MCF 10A (cell line): ENCODE data around the gene CYREN. TPM values are rescaled to one million over a fixed set of nuclear protein-coding genes. Genes with fewer than 3 reads are reported as not detected.
"Not testable (repeated sequence)": the region's sequence is repeated elsewhere in the genome, so short reads cannot be mapped to it uniquely, and the experiment has no call there.

Experiments
- BruUV-seq: library from RNA; stranded (reverse); fragments of 400-500 nt; replicated peaks from 2 replicates; lab custom pipeline; 2021; lab: Mats Ljungman, UMichigan
- CTCF ChIA-PET: fragments of 300-600 bp; sonication (Branson Sonifier 250); formaldehyde crosslinking; extraction: SDS; loops from one replicate; lab custom pipeline; 2021; ENCODE audit warnings: antibody characterized with exemption, inconsistent platforms; lab: Yijun Ruan, JAX
- POLR2A ChIA-PET: fragments of 300-600, 350-650 bp; sonication (Branson Sonifier 250); formaldehyde crosslinking; extraction: SDS; loops from one replicate; lab custom pipeline; 2020; ENCODE audit warnings: antibody characterized with exemption, inconsistent platforms; lab: Yijun Ruan, JAX
- DNase-seq: peaks from one replicate; pipeline ENCODE4 v3.0.0-alpha.2; 2018; ENCODE audit not compliant: unreplicated experiment
- H3K27ac Mint-ChIP-seq: one replicate; pipeline ENCODE4 v1.8.0; 2022; ENCODE audit warnings: mild to moderate bottlenecking, low read depth, mixed read lengths; ENCODE audit not compliant: unreplicated experiment
- H3K27me3 Mint-ChIP-seq: one replicate; pipeline ENCODE4 v1.8.0; 2022; ENCODE audit warnings: mixed read lengths; ENCODE audit not compliant: insufficient read depth, unreplicated experiment
- H3K36me3 Mint-ChIP-seq: one replicate; pipeline ENCODE4 v1.8.0; 2022; ENCODE audit warnings: mild to moderate bottlenecking, moderate library complexity, mixed read lengths; ENCODE audit not compliant: insufficient read depth, unreplicated experiment
- H3K4me1 Mint-ChIP-seq: one replicate; pipeline ENCODE4 v1.8.0; 2022; ENCODE audit warnings: mixed read lengths; ENCODE audit not compliant: insufficient read depth, unreplicated experiment
- H3K4me3 Mint-ChIP-seq: one replicate; pipeline ENCODE4 v1.8.0; 2022; ENCODE audit warnings: mild to moderate bottlenecking, moderate library complexity, mixed read lengths; ENCODE audit not compliant: unreplicated experiment
- H3K9me3 Mint-ChIP-seq: one replicate; pipeline ENCODE4 v1.8.0; 2022; ENCODE audit warnings: mixed read lengths; ENCODE audit not compliant: unreplicated experiment
- CTCF ChIP-seq: fragments of 200-600 bp; IDR thresholded peaks from one replicate; pipeline ENCODE4 v1.8.0; 2022; ENCODE audit warnings: antibody characterized with exemption, mild to moderate bottlenecking; ENCODE audit not compliant: unreplicated experiment
- intact Hi-C: fragments of 100-400 bp; cut with micrococcal nuclease; formaldehyde crosslinking; loops from 2 replicates; pipeline ENCODE4 v1.14.1; 2022
- total RNA-seq: library from RNA; stranded (reverse); gene quantifications from 2 replicates; pipeline ENCODE4 v1.2.3, GENCODE V29; 2022

The CYREN gene
- total RNA-seq, 1 experiment from 2014 or later: 66.0 TPM

GRCh38 chr7:135129579-135129978, 40.9 kb downstream of the CYREN start:
- no peaks in the 10 kb centered on the region for H3K9me3 Mint-ChIP-seq
- CTCF ChIA-PET: interaction anchor here (0.6 kb wide), 1 partner anchor 20 kb away, joined by 3 read pairs; no protein-coding TSS in a partner anchor
- H3K36me3 Mint-ChIP-seq: no peaks in the 10 kb centered on the region
- POLR2A ChIA-PET: no interaction called here
- no peak for TF ChIP-seq CTCF
- no peak for DNase-seq
- H3K4me3 Mint-ChIP-seq: no peak overlapping the region
- no peaks in the 10 kb centered on the region for H3K4me1 Mint-ChIP-seq
- intact Hi-C loops: no loop called here
- peaks cover 21% of the 10 kb centered on the region for H3K27me3 Mint-ChIP-seq
- no peak overlapping the region for H3K27ac Mint-ChIP-seq
- no TSS peak for BruUV-seq

DNA sequence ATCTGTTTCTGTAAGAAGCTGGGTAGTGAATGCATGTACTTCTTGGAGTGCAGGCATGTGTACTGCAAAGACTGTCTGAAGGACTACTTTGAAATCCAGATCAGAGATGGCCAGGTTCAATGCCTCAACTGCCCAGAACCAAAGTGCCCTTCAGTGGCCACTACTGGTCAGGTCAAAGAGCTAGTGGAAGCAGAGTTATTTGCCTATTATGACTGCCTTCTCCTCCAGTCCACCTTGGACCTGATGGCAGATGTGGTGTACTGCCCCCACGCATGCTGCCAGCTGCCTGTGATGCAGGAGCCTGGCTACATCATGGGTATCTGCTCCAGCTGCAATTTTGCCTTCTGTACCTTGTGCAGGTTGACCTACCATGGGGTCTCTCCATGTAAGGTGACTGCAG, 41.6 kb downstream of the CYREN start:
- intact Hi-C loops: no loop called here
- Mint-ChIP-seq H3K9me3 (no peaks in the 10 kb centered on the region), H3K36me3 (no peaks in the 10 kb centered on the region), H3K4me3 (no peak overlapping the region), H3K4me1 (no peaks in the 10 kb centered on the region), H3K27me3 (peaks cover 28% of the 10 kb centered on the region), H3K27ac (no peak overlapping the region)
- TF ChIP-seq CTCF: no peak
- no TSS peak for BruUV-seq
- no peak for DNase-seq
- ChIA-PET POLR2A (no interaction called here), CTCF (no interaction called here)

DNA sequence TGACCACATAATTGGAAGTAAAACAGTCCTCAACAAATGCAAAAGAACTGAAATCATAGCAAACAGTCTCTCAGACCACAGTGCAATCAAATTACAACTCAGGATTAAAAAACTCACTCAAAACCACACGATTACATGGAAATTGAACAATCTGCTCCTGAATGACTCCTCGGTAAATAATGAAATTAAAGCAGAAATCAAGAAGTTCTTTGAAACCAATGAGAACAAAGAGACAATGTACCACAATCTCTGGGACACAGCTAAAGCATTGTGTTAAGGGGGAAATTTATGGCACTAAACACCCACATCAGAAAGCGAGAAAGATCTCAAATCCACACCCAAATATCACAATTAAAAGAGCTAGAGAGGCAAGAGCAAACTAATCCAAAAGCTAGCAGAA, 45.9 kb downstream of the CYREN start:
- H3K4me1 Mint-ChIP-seq, H3K27ac Mint-ChIP-seq, POLR2A ChIA-PET, H3K36me3 Mint-ChIP-seq, CTCF ChIA-PET, DNase-seq, intact Hi-C loops, H3K4me3 Mint-ChIP-seq, BruUV-seq: not testable (repeated sequence)
- peaks cover 42% of the 10 kb centered on the region for H3K27me3 Mint-ChIP-seq
- peaks cover 12% of the 10 kb centered on the region for H3K9me3 Mint-ChIP-seq

DNA sequence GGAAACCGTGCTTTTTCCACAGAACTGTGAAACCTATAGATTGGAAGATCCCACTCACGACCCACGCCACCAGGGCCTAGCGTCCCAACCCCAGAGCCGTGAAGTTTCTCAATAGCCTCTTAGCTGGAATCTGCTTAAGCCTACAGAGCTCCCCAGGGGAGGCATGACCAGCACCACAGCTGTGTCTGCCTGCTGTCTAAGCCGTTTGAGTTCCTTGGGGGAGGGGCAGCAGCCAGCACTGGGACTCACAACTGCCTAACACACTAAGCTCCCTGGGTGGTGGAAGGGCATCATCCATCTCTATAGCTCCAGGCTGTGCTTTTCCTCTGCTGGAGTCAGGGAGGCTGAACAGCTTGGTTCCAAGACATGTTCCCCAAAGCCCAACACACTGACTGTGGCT, 48.6 kb downstream of the CYREN start:
- Mint-ChIP-seq H3K36me3 (no peaks in the 10 kb centered on the region), H3K4me3 (no peak overlapping the region), H3K27ac (no peak overlapping the region), H3K4me1 (no peaks in the 10 kb centered on the region), H3K9me3 (peaks cover 12% of the 10 kb centered on the region), H3K27me3 (peaks cover 42% of the 10 kb centered on the region)
- intact Hi-C loops: no loop called here
- no peak for DNase-seq
- CTCF ChIA-PET: interaction anchor here (0.6 kb wide), 1 partner anchor 695 kb away, joined by 3 read pairs; no protein-coding TSS in a partner anchor
- no TSS peak for BruUV-seq
- no peak for TF ChIP-seq CTCF
- POLR2A ChIA-PET: no interaction called here

DNA sequence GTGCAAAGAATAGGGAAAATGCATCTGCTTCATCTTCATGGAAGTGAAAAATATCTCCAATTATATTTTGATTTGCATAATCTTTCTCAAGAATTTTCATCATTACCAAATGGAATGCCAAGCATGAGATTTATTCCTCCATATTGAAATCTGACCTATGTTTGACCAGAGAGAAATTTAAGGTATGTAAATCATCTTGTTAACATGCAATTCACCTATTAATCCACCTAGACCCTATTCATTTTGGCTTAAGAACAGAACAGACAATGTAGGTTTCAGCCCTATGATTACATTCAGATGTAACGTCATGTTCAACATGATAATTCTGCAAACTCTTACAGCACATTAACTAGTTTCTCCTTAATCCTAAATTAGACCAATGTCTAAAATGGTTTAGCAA, 53.4 kb downstream of the CYREN start:
- H3K27me3 Mint-ChIP-seq: no peaks in the 10 kb centered on the region
- H3K9me3 Mint-ChIP-seq: peaks cover 12% of the 10 kb centered on the region
- H3K36me3 Mint-ChIP-seq: no peaks in the 10 kb centered on the region
- DNase-seq: no peak
- BruUV-seq: no TSS peak
- no peaks in the 10 kb centered on the region for H3K4me1 Mint-ChIP-seq
- CTCF ChIA-PET: no interaction called here
- no peak overlapping the region for H3K4me3 Mint-ChIP-seq
- intact Hi-C loops: no loop called here
- TF ChIP-seq CTCF: no peak
- POLR2A ChIA-PET: no interaction called here
- no peak overlapping the region for H3K27ac Mint-ChIP-seq
